Measurements from ENCODE around the gene UGT2A2.

- TF ChIP-seq USF1 (IDR thresholded peaks at IDR 0.05; ENCODE audit: borderline replicate concordance, low read depth) = no peak
- no peak for TF ChIP-seq CTCF (IDR thresholded peaks at IDR 0.05)
- no peak for TF ChIP-seq MXI1 (IDR thresholded peaks at IDR 0.05; ENCODE audit: low read depth, low read length)
- no peak for TF ChIP-seq FOXM1 (IDR thresholded peaks at IDR 0.05; ENCODE audit: low read depth)
- TF ChIP-seq EP300 (IDR thresholded peaks at IDR 0.05; ENCODE audit: borderline replicate concordance in 1 of 2, low read depth in 1 of 2, low read length in 1 of 2) = no peak
- TF ChIP-seq ZBTB33 (IDR thresholded peaks at IDR 0.05; ENCODE audit: borderline replicate concordance, low read depth) = no peak
Measured at GRCh38 chr4:69639542-69639941, at the start of gene UGT2A2.
